ENCODE measurements around the gene NSMF. TPM values are rescaled to one million over a fixed set of nuclear protein-coding genes. Genes with fewer than 3 reads are reported as not detected.

NSMF gene
- total RNA-seq, 1 experiment from 2014 or later = 31.6 TPM

- Mint-ChIP-seq H3K27ac (ENCODE audit: unreplicated experiment) (no peak overlapping the region), H3K36me3 (ENCODE audit: insufficient read depth, unreplicated experiment) (peaks cover 12% of the 10 kb centered on the region), H3K4me3 (ENCODE audit: low read depth, unreplicated experiment) (peak overlapping the region; percentile 45), H3K4me1 (ENCODE audit: low read depth, unreplicated experiment) (no peaks in the 10 kb centered on the region), H3K27me3 (ENCODE audit: unreplicated experiment) (no peaks in the 10 kb centered on the region), H3K9me3 (ENCODE audit: low read depth, unreplicated experiment) (no peaks in the 10 kb centered on the region)
- intact Hi-C loops (cut with micrococcal nuclease; ENCODE audit: unreplicated experiment) = no loop called here
- CTCF ChIA-PET = interaction anchor here (1.0 to 1.1 kb wide), 2 partner anchors 35 to 48 kb away, joined by 3 to 4 read pairs; partner anchors contain the start of genes EXD3 and NOXA1
- no peak for TF ChIP-seq CTCF (IDR thresholded peaks at IDR 0.05; ENCODE audit: unreplicated experiment)
- BruUV-seq (replicated peaks) = no TSS peak
- DNase-seq = no peak
Measured at GRCh38 chr9:137458194-137459151, 661 bp downstream of the NSMF start.

GRCh38 chr9:137457406-137458193 is 1.5 kb downstream of the NSMF start:
- H3K27me3 Mint-ChIP-seq (ENCODE audit: unreplicated experiment) = no peaks in the 10 kb centered on the region
- H3K9me3 Mint-ChIP-seq (ENCODE audit: low read depth, unreplicated experiment) = no peaks in the 10 kb centered on the region
- no peak for TF ChIP-seq CTCF (IDR thresholded peaks at IDR 0.05; ENCODE audit: unreplicated experiment)
- CTCF ChIA-PET = no interaction called here
- H3K4me1 Mint-ChIP-seq (ENCODE audit: low read depth, unreplicated experiment) = no peaks in the 10 kb centered on the region
- intact Hi-C loops (cut with micrococcal nuclease; ENCODE audit: unreplicated experiment) = no loop called here
- DNase-seq = no peak
- H3K36me3 Mint-ChIP-seq (ENCODE audit: insufficient read depth, unreplicated experiment) = peaks cover 12% of the 10 kb centered on the region
- no peak overlapping the region for H3K27ac Mint-ChIP-seq (ENCODE audit: unreplicated experiment)
- H3K4me3 Mint-ChIP-seq (ENCODE audit: low read depth, unreplicated experiment) = peak overlapping the region; percentile 45
- no TSS peak for BruUV-seq (replicated peaks)

- Mint-ChIP-seq H3K4me1 (ENCODE audit: low read depth, unreplicated experiment) (no peaks in the 10 kb centered on the region), H3K36me3 (ENCODE audit: insufficient read depth, unreplicated experiment) (peaks cover 12% of the 10 kb centered on the region), H3K4me3 (ENCODE audit: low read depth, unreplicated experiment) (no peak overlapping the region), H3K27ac (ENCODE audit: unreplicated experiment) (no peak overlapping the region), H3K9me3 (ENCODE audit: low read depth, unreplicated experiment) (no peaks in the 10 kb centered on the region), H3K27me3 (ENCODE audit: unreplicated experiment) (no peaks in the 10 kb centered on the region)
- BruUV-seq (replicated peaks) = no TSS peak
- intact Hi-C loops (cut with micrococcal nuclease; ENCODE audit: unreplicated experiment) = no loop called here
- CTCF ChIA-PET = no interaction called here
- TF ChIP-seq CTCF (IDR thresholded peaks at IDR 0.05; ENCODE audit: unreplicated experiment) = no peak
- DNase-seq = no peak
Measured at GRCh38 chr9:137456864-137457405, 2.2 kb downstream of the NSMF start.

GRCh38 chr9:137456061-137456863 is 2.9 kb downstream of the NSMF start:
- CTCF ChIA-PET = no interaction called here
- H3K4me3 Mint-ChIP-seq (ENCODE audit: low read depth, unreplicated experiment) = no peak overlapping the region

More at GRCh38 chr9:137456061-137456863, 2.9 kb downstream of the NSMF start:
- no peak for TF ChIP-seq CTCF (IDR thresholded peaks at IDR 0.05; ENCODE audit: unreplicated experiment)
- H3K27ac Mint-ChIP-seq (ENCODE audit: unreplicated experiment) = no peak overlapping the region
- TSS peak; percentile 50 for BruUV-seq (replicated peaks)
- H3K36me3 Mint-ChIP-seq (ENCODE audit: insufficient read depth, unreplicated experiment) = peaks cover 12% of the 10 kb centered on the region
- intact Hi-C loops (cut with micrococcal nuclease; ENCODE audit: unreplicated experiment) = no loop called here
- H3K27me3 Mint-ChIP-seq (ENCODE audit: unreplicated experiment) = no peaks in the 10 kb centered on the region
- no peak for DNase-seq
- no peaks in the 10 kb centered on the region for H3K9me3 Mint-ChIP-seq (ENCODE audit: low read depth, unreplicated experiment)
- no peaks in the 10 kb centered on the region for H3K4me1 Mint-ChIP-seq (ENCODE audit: low read depth, unreplicated experiment)
